Adrenal gland (tissue), 5 donors: ENCODE measurements around the gene CEBPB.

Source experiments
- POLR2A ChIP-seq, 2 donors: fragments of 450-650 bp; IDR thresholded peaks; one replicate each; pipeline ENCODE4 v1.6.1; 2017; ENCODE audit warnings: antibody characterized with exemption in 2 of 2, mild to moderate bottlenecking in 2 of 2, moderate library complexity in 1 of 2
- TF ChIP-seq, protein P1 (sequence below), 6 experiments: fragments of 450-650 bp in 4 of 6; fragments of 200-600 bp in 2 of 6; sonication (generic) in 1 of 6; IDR thresholded peaks; 1 replicate in 5 of 6; 2 replicates in 1 of 6; pipeline versions ENCODE4 v1.5.1 to v1.8.0; 2016 to 2021; ENCODE audit warnings: antibody characterized with exemption in 6 of 6, mild to moderate bottlenecking in 2 of 6, moderate library complexity in 1 of 6
- donor health status: DM: no; HTN: no; CAD: no.

DNA sequence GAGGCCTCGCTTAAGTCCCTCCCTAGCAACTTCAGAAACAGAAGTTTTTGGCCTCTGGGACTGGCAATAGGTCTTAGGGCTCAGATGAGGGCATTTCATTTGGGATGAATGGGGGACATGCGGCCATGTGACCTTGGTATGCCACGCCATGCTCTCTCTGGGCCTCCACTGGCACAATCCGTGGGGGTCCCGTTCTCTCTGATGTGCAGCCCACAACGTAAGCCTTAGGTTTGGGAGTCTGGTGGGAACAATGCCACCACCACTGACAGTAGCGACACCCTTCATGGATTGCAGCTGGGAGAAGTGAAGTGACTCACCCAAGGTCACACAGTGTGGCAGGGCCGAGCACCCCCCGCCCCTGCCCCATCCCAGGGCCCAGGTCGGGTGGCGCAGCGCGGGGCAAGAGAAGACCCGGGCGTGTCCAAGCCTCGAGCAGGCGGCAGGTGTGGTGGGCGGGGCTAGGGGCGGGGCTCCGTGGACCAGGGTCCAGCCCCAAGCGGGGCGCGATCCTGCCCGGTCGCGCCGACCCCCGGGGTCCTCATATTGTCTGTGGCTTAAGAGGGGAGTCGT is 864 bp upstream of the CEBPB start:
- TF ChIP-seq, protein P1, sequence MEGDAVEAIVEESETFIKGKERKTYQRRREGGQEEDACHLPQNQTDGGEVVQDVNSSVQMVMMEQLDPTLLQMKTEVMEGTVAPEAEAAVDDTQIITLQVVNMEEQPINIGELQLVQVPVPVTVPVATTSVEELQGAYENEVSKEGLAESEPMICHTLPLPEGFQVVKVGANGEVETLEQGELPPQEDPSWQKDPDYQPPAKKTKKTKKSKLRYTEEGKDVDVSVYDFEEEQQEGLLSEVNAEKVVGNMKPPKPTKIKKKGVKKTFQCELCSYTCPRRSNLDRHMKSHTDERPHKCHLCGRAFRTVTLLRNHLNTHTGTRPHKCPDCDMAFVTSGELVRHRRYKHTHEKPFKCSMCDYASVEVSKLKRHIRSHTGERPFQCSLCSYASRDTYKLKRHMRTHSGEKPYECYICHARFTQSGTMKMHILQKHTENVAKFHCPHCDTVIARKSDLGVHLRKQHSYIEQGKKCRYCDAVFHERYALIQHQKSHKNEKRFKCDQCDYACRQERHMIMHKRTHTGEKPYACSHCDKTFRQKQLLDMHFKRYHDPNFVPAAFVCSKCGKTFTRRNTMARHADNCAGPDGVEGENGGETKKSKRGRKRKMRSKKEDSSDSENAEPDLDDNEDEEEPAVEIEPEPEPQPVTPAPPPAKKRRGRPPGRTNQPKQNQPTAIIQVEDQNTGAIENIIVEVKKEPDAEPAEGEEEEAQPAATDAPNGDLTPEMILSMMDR (IDR thresholded peaks at IDR 0.05): no peak
- TF ChIP-seq POLR2A (IDR thresholded peaks at IDR 0.05): peak in 1 of 2 donors; percentile 36
